Natural killer cell (primary cell): ENCODE measurements around the gene CCL22. TPM values are rescaled to one million over a fixed set of nuclear protein-coding genes. Genes with fewer than 3 reads are reported as not detected.

Source experiments
- ATAC-seq, 3 donors: fragments of 150-1000 bp in 2 of 3; fragments of 200-7000 bp in 1 of 3; cut with Tn5 transposase; 1 replicate in 1 of 3; 2 replicates in 2 of 3; pipeline ENCODE4 v1.10.0; 2021; ENCODE audit warnings: mild to moderate bottlenecking in 2 of 3, moderate library complexity in 2 of 3
- DNase-seq, 2 donors: peaks; one replicate each; pipeline versions ENCODE4 v3.0.0 to v3.0.0-alpha.2; 2013 to 2021; ENCODE audit warnings: mixed read lengths in 1 of 2
- H3K27ac ChIP-seq: one replicate; pipeline ENCODE4 v1.5.1; 2013; ENCODE audit warnings: mild to moderate bottlenecking, low read length
- H3K27me3 ChIP-seq: one replicate; pipeline ENCODE4 v1.6.1; 2013; ENCODE audit warnings: low read length; ENCODE audit not compliant: control insufficient read depth, insufficient read depth
- H3K36me3 ChIP-seq: one replicate; pipeline ENCODE4 v1.6.1; 2013; ENCODE audit warnings: low read length; ENCODE audit not compliant: control insufficient read depth, insufficient read depth
- H3K4me1 ChIP-seq: one replicate; pipeline ENCODE4 v1.6.1; 2013; ENCODE audit warnings: low read length; ENCODE audit not compliant: control insufficient read depth, insufficient read depth
- H3K4me3 ChIP-seq: one replicate; pipeline ENCODE4 v1.5.1; 2013; ENCODE audit warnings: low read length
- H3K9me3 ChIP-seq: one replicate; pipeline ENCODE4 v1.6.1; 2013; ENCODE audit warnings: low read length; ENCODE audit not compliant: control insufficient read depth, insufficient read depth
- H3K27ac Mint-ChIP-seq, 2 donors: one replicate each; pipeline ENCODE4 v1.8.0; 2022; ENCODE audit warnings: mild to moderate bottlenecking in 2 of 2, mixed read lengths in 2 of 2, moderate library complexity in 1 of 2
- H3K27me3 Mint-ChIP-seq, 2 donors: one replicate each; pipeline ENCODE4 v1.8.0; 2022; ENCODE audit warnings: low read depth in 2 of 2, mixed read lengths in 2 of 2
- H3K36me3 Mint-ChIP-seq: one replicate; pipeline ENCODE4 v1.8.0; 2022; ENCODE audit warnings: mixed read lengths
- H3K4me1 Mint-ChIP-seq, 2 donors: one replicate each; pipeline ENCODE4 v1.8.0; 2022; ENCODE audit warnings: mixed read lengths in 2 of 2
- H3K4me3 Mint-ChIP-seq: one replicate; pipeline ENCODE4 v1.8.0; 2022; ENCODE audit warnings: mild to moderate bottlenecking, moderate library complexity, mixed read lengths
- H3K9me3 Mint-ChIP-seq, 2 donors: one replicate each; pipeline ENCODE4 v1.8.0; 2022; ENCODE audit warnings: mixed read lengths in 2 of 2
- CTCF ChIP-seq: fragments of 200-600 bp; IDR thresholded peaks from one replicate; pipeline ENCODE4 v1.8.0; 2022; ENCODE audit warnings: antibody characterized with exemption
- WGBS: methylation state at CpG from one replicate; pipeline ENCODE4 v1.1.7; 2013; ENCODE audit warnings: missing lambda C conversion rate; ENCODE audit not compliant: insufficient coverage; 5-methylcytosine and 5-hydroxymethylcytosine counted together
- intact Hi-C: fragments of 100-400 bp; cut with micrococcal nuclease; formaldehyde crosslinking; loops from one replicate; pipeline ENCODE4 v1.14.2; 2022
- total RNA-seq, 4 donors: library from RNA; stranded (reverse); fragments of 120-200 nt in 1 of 4; gene quantifications; one replicate each; pipeline versions ENCODE4 v1.2.3 to v1.2.4, GENCODE V29; 2013 to 2022

The CCL22 gene
- total RNA-seq, 3 donors from 2014 or later (not counting 1 experiment from before 2014, with no cell fraction given) = 0.14 TPM; not detected in 2

DNA sequence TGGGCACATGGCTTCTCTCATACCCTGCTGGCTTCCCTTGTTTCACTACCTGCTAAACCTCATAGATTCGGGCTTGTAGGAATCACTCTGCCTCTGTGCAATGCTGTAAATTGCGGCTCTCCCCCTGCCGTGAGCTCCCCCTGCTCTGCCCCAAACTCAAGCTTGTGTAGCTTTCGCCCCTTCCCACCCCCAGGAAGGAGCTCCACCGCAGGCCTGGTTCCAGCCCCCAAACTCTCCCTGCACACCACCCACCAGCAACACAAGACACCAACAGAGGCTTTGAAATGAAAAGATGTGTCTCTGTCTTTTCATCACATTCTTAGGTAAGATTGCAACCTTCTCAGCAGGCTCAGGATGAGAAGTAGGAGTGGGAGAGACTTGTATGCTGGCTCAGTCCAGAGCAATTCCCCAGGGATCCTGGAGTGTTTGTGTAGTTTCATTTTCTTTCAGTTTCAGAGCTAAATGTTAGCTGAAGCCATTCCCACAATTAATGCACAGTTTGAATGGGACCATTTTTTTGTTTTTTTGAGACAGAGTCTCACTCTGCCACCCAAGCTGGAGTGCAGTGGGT, 27.9 kb downstream of the CCL22 start:
- no peak for ATAC-seq
- Mint-ChIP-seq H3K27ac (no peak overlapping the region), H3K9me3 (no peaks in the 10 kb centered on the region), H3K27me3 (no peaks in the 10 kb centered on the region), H3K4me3 (no peak overlapping the region), H3K4me1 (no peaks in the 10 kb centered on the region), H3K36me3 (no peaks in the 10 kb centered on the region)
- intact Hi-C loops = no loop called here
- no peaks in the 10 kb centered on the region for H3K9me3 ChIP-seq
- H3K4me3 ChIP-seq = no peak overlapping the region
- H3K27ac ChIP-seq = no peak overlapping the region
- WGBS = 83% methylated on average over 5 of the region's 5 CpGs
- no peaks in the 10 kb centered on the region for H3K36me3 ChIP-seq
- peaks cover 11% of the 10 kb centered on the region for H3K4me1 ChIP-seq
- no peak for TF ChIP-seq CTCF
- H3K27me3 ChIP-seq = no peaks in the 10 kb centered on the region
- no peak for DNase-seq

DNA sequence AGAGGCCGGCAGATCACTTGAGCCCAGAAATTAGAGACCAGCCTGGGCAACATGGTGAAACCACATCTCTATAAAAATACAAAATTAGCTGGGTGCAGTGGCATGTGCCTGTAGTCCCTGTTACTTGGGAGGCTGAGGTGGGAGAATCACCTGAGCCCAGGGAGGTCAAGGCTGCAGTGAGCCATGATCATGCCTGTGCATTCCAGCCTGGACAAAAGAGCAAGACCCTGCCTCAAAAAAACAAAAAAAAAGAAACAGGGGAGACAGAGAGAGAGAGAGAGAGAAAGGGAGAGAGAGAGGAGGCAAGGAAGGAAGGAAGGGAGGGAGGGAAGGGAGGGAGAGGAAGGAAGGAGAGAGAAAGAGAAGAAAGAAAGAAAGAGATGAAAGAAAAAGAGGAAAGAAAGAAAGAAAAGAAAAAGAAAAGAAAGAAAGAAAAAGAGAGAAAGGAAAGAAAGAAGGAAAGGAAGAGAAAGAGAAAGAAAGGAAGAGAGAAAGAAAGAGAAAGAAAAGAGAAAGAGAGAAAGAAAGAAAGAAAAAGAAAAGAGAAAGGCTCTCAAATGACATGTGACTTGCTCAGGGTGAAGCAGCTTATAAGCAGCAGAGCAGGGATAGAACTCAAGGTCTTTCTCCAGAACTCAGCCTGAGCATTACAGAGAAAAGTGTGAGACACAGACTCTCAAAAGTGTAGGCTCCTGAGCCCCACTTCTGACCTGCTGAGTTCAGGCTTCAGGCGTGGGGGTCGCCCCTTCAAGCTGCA, 29.2 kb downstream of the CCL22 start:
- H3K4me3 ChIP-seq = no peak overlapping the region
- 93% methylated on average over 3 of the region's 3 CpGs for WGBS
- no peak for DNase-seq
- no peak overlapping the region for H3K27ac Mint-ChIP-seq
- H3K4me3 Mint-ChIP-seq = no peak overlapping the region
- no peak for ATAC-seq
- H3K4me1 ChIP-seq = peaks cover 11% of the 10 kb centered on the region
- H3K27me3 ChIP-seq = no peaks in the 10 kb centered on the region
- H3K27ac ChIP-seq = no peak overlapping the region
- no peaks in the 10 kb centered on the region for H3K27me3 Mint-ChIP-seq
- no peaks in the 10 kb centered on the region for H3K9me3 ChIP-seq
- H3K9me3 Mint-ChIP-seq = no peaks in the 10 kb centered on the region
- H3K4me1 Mint-ChIP-seq = no peaks in the 10 kb centered on the region
- no peak for TF ChIP-seq CTCF
- H3K36me3 ChIP-seq = no peaks in the 10 kb centered on the region
- H3K36me3 Mint-ChIP-seq = no peaks in the 10 kb centered on the region
- intact Hi-C loops = no loop called here

GRCh38 chr16:57388359-57389086, 29.9 kb downstream of the CCL22 start:
- Histone ChIP-seq H3K9me3 (no peaks in the 10 kb centered on the region), H3K4me3 (no peak overlapping the region), H3K27ac (no peak overlapping the region), H3K27me3 (no peaks in the 10 kb centered on the region), H3K36me3 (no peaks in the 10 kb centered on the region), H3K4me1 (peaks cover 11% of the 10 kb centered on the region)
- Mint-ChIP-seq H3K4me1 (no peaks in the 10 kb centered on the region), H3K27me3 (no peaks in the 10 kb centered on the region), H3K9me3 (no peaks in the 10 kb centered on the region), H3K27ac (no peak overlapping the region), H3K4me3 (no peak overlapping the region), H3K36me3 (no peaks in the 10 kb centered on the region)
- TF ChIP-seq CTCF = no peak
- intact Hi-C loops = no loop called here
- DNase-seq (no peak), ATAC-seq (peak in 1 of 3 donors; percentile 28)
- WGBS = 72% methylated on average over 7 of the region's 7 CpGs
